HG03064 (cell line): ENCODE measurements around the gene CCDC28B.
"Not testable (repeated sequence)": the region's sequence is repeated elsewhere in the genome, so short reads cannot be mapped to it uniquely, and the experiment has no call there.

ENCODE experiments used
- ATAC-seq: cut with Tn5 transposase; IDR thresholded peaks from one replicate; pipeline ENCODE4 v1.9.1; 2021; ENCODE audit warnings: low read depth; ENCODE audit not compliant: unreplicated experiment

Gene CCDC28B

GRCh38 chr1:32200226-32201010 is at the start of gene CCDC28B:
Gene CCDC28B (plus strand): TSS chr1:32200595. CDS start chr1:32201936, 1,341 bp downstream.
- no peak for ATAC-seq

GRCh38 chr1:32150847-32151246 is 49.5 kb upstream of the CCDC28B start:
- no peak for ATAC-seq

GRCh38 chr1:32151319-32151787 is 49.0 kb upstream of the CCDC28B start:
- ATAC-seq, result no peak

- no peak for ATAC-seq
Observed at GRCh38 chr1:32159189-32159588, 41.2 kb upstream of the CCDC28B start.

GRCh38 chr1:32163405-32163804 is 37.0 kb upstream of the CCDC28B start:
- ATAC-seq, result no peak

GRCh38 chr1:32165633-32166032 is 34.8 kb upstream of the CCDC28B start:
- ATAC-seq, result not testable (repeated sequence)

- ATAC-seq, result no peak
Observed at GRCh38 chr1:32170991-32171390, 29.4 kb upstream of the CCDC28B start.

- ATAC-seq, result no peak
Observed at GRCh38 chr1:32172621-32173245, 27.7 kb upstream of the CCDC28B start.

GRCh38 chr1:32178380-32179192 is 21.8 kb upstream of the CCDC28B start:
- ATAC-seq, result no peak

- peak; percentile 4 for ATAC-seq
Observed at GRCh38 chr1:32179193-32179442, 21.3 kb upstream of the CCDC28B start.

GRCh38 chr1:32179443-32180185 is 20.8 kb upstream of the CCDC28B start, which contains the start of gene TXLNA:
Gene TXLNA (plus strand): TSS chr1:32179675. CDS start chr1:32180346, 671 bp downstream.
- ATAC-seq, result peak; percentile 77

- no peak for ATAC-seq
Observed at GRCh38 chr1:32180186-32181060, 20.0 kb upstream of the CCDC28B start.

- ATAC-seq, result no peak
Observed at GRCh38 chr1:32181065-32181464, 19.3 kb upstream of the CCDC28B start.

GRCh38 chr1:32181563-32181962 is 18.8 kb upstream of the CCDC28B start:
- no peak for ATAC-seq

GRCh38 chr1:32182060-32182459 is 18.3 kb upstream of the CCDC28B start:
- no peak for ATAC-seq

- ATAC-seq, result no peak
Observed at GRCh38 chr1:32184650-32185049, 15.7 kb upstream of the CCDC28B start.

- no peak for ATAC-seq
Observed at GRCh38 chr1:32186077-32186476, 14.3 kb upstream of the CCDC28B start.

GRCh38 chr1:32186491-32186890 is 13.9 kb upstream of the CCDC28B start:
- ATAC-seq, result no peak

GRCh38 chr1:32187850-32188249 is 12.5 kb upstream of the CCDC28B start:
- no peak for ATAC-seq
